ENCODE data around the gene PSMD11. TPM values are rescaled to one million over a fixed set of nuclear protein-coding genes. Genes with fewer than 3 reads are reported as not detected.
"Not testable (repeated sequence)": the region's sequence is repeated elsewhere in the genome, so short reads cannot be mapped to it uniquely, and the experiment has no call there.

Gene PSMD11
- total RNA-seq, 1 donor from 2014 or later = 94.9 TPM

DNA sequence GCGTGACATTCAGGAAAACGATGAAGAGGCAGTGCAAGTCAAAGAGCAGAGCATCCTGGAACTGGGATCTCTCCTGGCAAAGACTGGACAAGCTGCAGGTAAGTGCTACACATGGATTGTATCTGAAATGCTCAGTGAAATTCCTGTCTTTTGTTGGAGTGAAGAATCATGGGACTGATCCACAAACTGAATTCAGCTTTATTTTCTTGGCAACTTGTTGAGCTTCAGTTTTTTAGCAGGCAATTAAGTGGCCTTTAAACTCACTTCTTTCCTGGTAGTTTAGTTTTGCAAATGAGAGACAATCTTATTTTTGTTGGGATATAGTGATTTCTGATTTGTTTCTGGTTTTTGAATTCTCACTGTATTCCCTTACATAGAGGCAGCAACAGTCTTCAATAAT, 2.6 kb downstream of the PSMD11 start:
- DNase-seq (ENCODE audit: low spot score in 2 of 2, unreplicated experiment in 2 of 2) = no peak
- H3K4me3 Mint-ChIP-seq = no peak overlapping the region
- H3K27ac Mint-ChIP-seq = no peak overlapping the region
- no peak for TF ChIP-seq CTCF (IDR thresholded peaks at IDR 0.05; ENCODE audit: unreplicated experiment)
- peaks cover 9% of the 10 kb centered on the region for H3K27me3 Mint-ChIP-seq (ENCODE audit: low read depth)
- peaks cover 3% of the 10 kb centered on the region for H3K9me3 Mint-ChIP-seq
- peaks cover 22% of the 10 kb centered on the region for H3K4me1 Mint-ChIP-seq
- peaks cover 21% of the 10 kb centered on the region for H3K36me3 Mint-ChIP-seq

DNA sequence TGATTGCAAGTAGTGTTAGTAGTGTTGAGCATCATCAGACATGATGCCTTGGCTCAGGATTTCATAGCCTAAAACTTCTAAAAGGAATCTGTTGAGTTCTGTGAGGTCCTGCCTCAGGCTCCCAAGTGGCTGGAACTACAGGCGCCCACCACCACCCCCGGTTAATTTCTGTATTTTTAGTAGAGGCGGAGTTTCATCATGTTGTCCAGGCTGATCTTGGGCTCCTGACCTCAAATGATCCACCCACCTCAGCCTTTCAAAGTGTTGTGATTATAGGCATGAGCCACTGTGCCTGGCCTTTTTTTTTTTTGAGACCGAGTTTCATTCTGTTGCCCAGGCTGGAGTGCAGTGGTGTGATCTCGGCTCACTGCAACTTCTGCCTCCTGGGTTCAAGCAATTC, 5.7 kb downstream of the PSMD11 start:
- DNase-seq (ENCODE audit: low spot score in 2 of 2, unreplicated experiment in 2 of 2) = no peak
- no peak overlapping the region for H3K4me3 Mint-ChIP-seq
- H3K36me3 Mint-ChIP-seq = peaks cover 30% of the 10 kb centered on the region
- H3K27ac Mint-ChIP-seq = no peak overlapping the region
- H3K4me1 Mint-ChIP-seq = peaks cover 22% of the 10 kb centered on the region
- no peak for TF ChIP-seq CTCF (IDR thresholded peaks at IDR 0.05; ENCODE audit: unreplicated experiment)
- no peaks in the 10 kb centered on the region for H3K9me3 Mint-ChIP-seq
- H3K27me3 Mint-ChIP-seq (ENCODE audit: low read depth) = no peaks in the 10 kb centered on the region

DNA sequence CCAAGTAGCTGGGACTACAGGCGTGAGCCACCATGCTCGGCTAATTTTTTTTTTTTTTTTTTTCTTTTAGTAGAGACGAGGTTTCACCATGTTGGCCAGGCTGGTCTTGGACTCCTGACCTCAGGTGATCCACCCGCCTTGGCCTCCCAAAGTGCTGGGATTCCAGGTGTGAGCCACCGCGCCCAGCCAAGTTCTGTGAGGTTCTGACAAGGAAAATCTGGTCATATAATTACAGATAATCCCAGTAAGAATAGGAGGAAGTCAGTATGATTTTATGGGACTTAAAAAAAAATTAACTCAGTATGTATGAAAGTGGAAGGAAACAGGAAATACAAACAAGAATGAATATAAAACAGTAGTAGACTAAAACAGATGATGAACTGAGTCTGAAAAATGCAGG, 6.1 kb downstream of the PSMD11 start:
- H3K4me1 Mint-ChIP-seq = peaks cover 18% of the 10 kb centered on the region
- H3K27me3 Mint-ChIP-seq (ENCODE audit: low read depth); DNase-seq (ENCODE audit: low spot score in 2 of 2, unreplicated experiment in 2 of 2); H3K9me3 Mint-ChIP-seq; H3K27ac Mint-ChIP-seq; H3K4me3 Mint-ChIP-seq: not testable (repeated sequence)
- H3K36me3 Mint-ChIP-seq = peaks cover 34% of the 10 kb centered on the region

- Mint-ChIP-seq H3K27me3 (ENCODE audit: low read depth) (no peaks in the 10 kb centered on the region), H3K27ac (no peak overlapping the region), H3K4me3 (no peak overlapping the region), H3K9me3 (no peaks in the 10 kb centered on the region), H3K36me3 (peaks cover 39% of the 10 kb centered on the region), H3K4me1 (peaks cover 3% of the 10 kb centered on the region)
- no peak for TF ChIP-seq CTCF (IDR thresholded peaks at IDR 0.05; ENCODE audit: unreplicated experiment)
- DNase-seq (ENCODE audit: low spot score in 2 of 2, unreplicated experiment in 2 of 2) = no peak
Measured at GRCh38 chr17:32451879-32452278, 7.6 kb downstream of the PSMD11 start.

- no peak overlapping the region for H3K4me3 Mint-ChIP-seq
- H3K4me1 Mint-ChIP-seq = no peaks in the 10 kb centered on the region
- H3K9me3 Mint-ChIP-seq = no peaks in the 10 kb centered on the region
- H3K36me3 Mint-ChIP-seq = peaks cover 43% of the 10 kb centered on the region
- DNase-seq (ENCODE audit: low spot score in 2 of 2, unreplicated experiment in 2 of 2) = no peak
- no peak overlapping the region for H3K27ac Mint-ChIP-seq
- no peaks in the 10 kb centered on the region for H3K27me3 Mint-ChIP-seq (ENCODE audit: low read depth)
- no peak for TF ChIP-seq CTCF (IDR thresholded peaks at IDR 0.05; ENCODE audit: unreplicated experiment)
Measured at GRCh38 chr17:32452281-32452680, 8.0 kb downstream of the PSMD11 start.

DNA sequence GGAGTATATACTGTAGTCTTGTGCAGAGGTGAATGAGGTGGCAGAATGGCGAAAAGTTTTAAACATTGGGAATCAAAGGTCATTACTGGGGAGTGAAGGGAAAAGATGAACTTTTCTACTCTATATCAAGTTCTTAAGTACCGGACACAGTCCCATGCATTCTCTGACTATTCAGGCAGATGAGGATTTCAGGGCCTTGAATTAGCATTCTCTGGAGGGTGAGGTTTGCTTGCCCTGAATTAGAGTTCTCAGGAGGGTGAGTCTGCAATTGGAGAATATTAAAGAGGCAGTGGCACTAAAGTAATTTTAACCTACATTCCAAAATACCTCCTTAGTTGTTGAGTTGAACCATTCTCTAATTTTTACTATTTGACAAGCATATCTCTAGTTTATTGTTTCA, 9.1 kb downstream of the PSMD11 start:
- H3K27ac Mint-ChIP-seq = no peak overlapping the region
- H3K36me3 Mint-ChIP-seq = peaks cover 49% of the 10 kb centered on the region
- DNase-seq (ENCODE audit: low spot score in 2 of 2, unreplicated experiment in 2 of 2) = no peak
- H3K27me3 Mint-ChIP-seq (ENCODE audit: low read depth) = no peaks in the 10 kb centered on the region
- H3K9me3 Mint-ChIP-seq = no peaks in the 10 kb centered on the region
- TF ChIP-seq CTCF (IDR thresholded peaks at IDR 0.05; ENCODE audit: unreplicated experiment) = no peak
- H3K4me1 Mint-ChIP-seq = no peaks in the 10 kb centered on the region
- no peak overlapping the region for H3K4me3 Mint-ChIP-seq

Measured in mesothelial cell of epicardium (in vitro differentiated cells).